ENCODE data around the gene RNGTT.
"Not testable (repeated sequence)": the region's sequence is repeated elsewhere in the genome, so short reads cannot be mapped to it uniquely, and the experiment has no call there.

DNA sequence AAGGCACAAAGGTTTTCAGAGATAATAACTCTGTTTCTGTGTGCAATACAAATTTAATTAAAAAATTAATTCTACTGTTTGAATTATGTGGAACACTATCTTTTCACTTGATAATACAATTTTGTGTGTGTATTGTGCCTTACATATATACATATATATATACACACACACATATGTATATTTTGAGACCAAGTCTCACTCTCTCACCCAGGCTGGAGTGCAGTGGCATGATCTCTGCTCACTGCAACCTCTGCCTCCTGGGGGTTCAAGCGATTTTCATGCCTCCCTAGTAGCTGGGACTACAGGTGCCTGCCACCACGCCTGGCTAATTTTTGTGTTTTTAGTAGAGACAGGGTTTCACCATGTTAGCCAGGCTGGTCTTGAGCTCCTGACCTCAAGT is 19.7 kb upstream of the RNGTT start:
- TF ChIP-seq, protein P1, sequence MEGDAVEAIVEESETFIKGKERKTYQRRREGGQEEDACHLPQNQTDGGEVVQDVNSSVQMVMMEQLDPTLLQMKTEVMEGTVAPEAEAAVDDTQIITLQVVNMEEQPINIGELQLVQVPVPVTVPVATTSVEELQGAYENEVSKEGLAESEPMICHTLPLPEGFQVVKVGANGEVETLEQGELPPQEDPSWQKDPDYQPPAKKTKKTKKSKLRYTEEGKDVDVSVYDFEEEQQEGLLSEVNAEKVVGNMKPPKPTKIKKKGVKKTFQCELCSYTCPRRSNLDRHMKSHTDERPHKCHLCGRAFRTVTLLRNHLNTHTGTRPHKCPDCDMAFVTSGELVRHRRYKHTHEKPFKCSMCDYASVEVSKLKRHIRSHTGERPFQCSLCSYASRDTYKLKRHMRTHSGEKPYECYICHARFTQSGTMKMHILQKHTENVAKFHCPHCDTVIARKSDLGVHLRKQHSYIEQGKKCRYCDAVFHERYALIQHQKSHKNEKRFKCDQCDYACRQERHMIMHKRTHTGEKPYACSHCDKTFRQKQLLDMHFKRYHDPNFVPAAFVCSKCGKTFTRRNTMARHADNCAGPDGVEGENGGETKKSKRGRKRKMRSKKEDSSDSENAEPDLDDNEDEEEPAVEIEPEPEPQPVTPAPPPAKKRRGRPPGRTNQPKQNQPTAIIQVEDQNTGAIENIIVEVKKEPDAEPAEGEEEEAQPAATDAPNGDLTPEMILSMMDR (conservative IDR thresholded peaks at IDR 0.05), result not testable (repeated sequence)
- not testable (repeated sequence) for TF ChIP-seq EZH2 (IDR thresholded peaks at IDR 0.05; ENCODE audit: low read depth)
